IgD-negative memory B cell (primary cell): ENCODE data around the gene PON3. TPM values are rescaled to one million over a fixed set of nuclear protein-coding genes. Genes with fewer than 3 reads are reported as not detected.

ENCODE experiments used
- H3K27ac Mint-ChIP-seq, 3 donors: one replicate each; pipeline ENCODE4 v1.8.0; 2020 to 2022; ENCODE audit warnings: mild to moderate bottlenecking in 3 of 3, mixed read lengths in 3 of 3, moderate library complexity in 1 of 3
- H3K27me3 Mint-ChIP-seq: one replicate; pipeline ENCODE4 v1.8.0; 2021; ENCODE audit warnings: mixed read lengths
- H3K36me3 Mint-ChIP-seq: one replicate; pipeline ENCODE4 v1.8.0; 2020; ENCODE audit warnings: mild to moderate bottlenecking, mixed read lengths
- H3K4me1 Mint-ChIP-seq, 3 donors: one replicate each; pipeline ENCODE4 v1.8.0; 2020 to 2022; ENCODE audit warnings: mixed read lengths in 3 of 3, mild to moderate bottlenecking in 1 of 3
- H3K4me3 Mint-ChIP-seq, 4 donors: one replicate each; pipeline ENCODE4 v1.8.0; 2020 to 2022; ENCODE audit warnings: mild to moderate bottlenecking in 4 of 4, mixed read lengths in 4 of 4, moderate library complexity in 3 of 4
- H3K9me3 Mint-ChIP-seq, 3 donors: one replicate each; pipeline ENCODE4 v1.8.0; 2020 to 2021; ENCODE audit warnings: mixed read lengths in 3 of 3, mild to moderate bottlenecking in 1 of 3
- polyA plus RNA-seq: library from polyadenylated mRNA; unstranded; fragments of 300-500 nt; fragmentation: Illumina TruSeq; gene quantifications from one replicate; pipeline ENCODE4 v1.2.3, GENCODE V29; 2021

The PON3 gene
- polyA plus RNA-seq, 1 donor from 2014 or later, result not detected

- Mint-ChIP-seq H3K36me3 (peaks cover 1% of the 10 kb centered on the region), H3K4me1 (peaks cover 6 to 8% (median 7%) of the 10 kb centered on the region in 3 donors), H3K27ac (no peak overlapping the region), H3K4me3 (no peak overlapping the region), H3K9me3 (no peaks in the 10 kb centered on the region), H3K27me3 (no peaks in the 10 kb centered on the region)
These were observed 61.1 kb downstream of the PON3 start for GRCh38 chr7:95335093-95335492.

- no peak overlapping the region for H3K4me3 Mint-ChIP-seq
- H3K4me1 Mint-ChIP-seq, result peaks cover 6 to 10% (median 7%) of the 10 kb centered on the region in 3 donors
- H3K27me3 Mint-ChIP-seq, result no peaks in the 10 kb centered on the region
- no peaks in the 10 kb centered on the region for H3K9me3 Mint-ChIP-seq
- peaks cover 1% of the 10 kb centered on the region for H3K36me3 Mint-ChIP-seq
- no peak overlapping the region for H3K27ac Mint-ChIP-seq
These were observed 61.7 kb downstream of the PON3 start for GRCh38 chr7:95334447-95334846.

- peak overlapping the region in 3 of 4 donors; percentile 51 to 76 (median 66) for H3K4me3 Mint-ChIP-seq
- H3K9me3 Mint-ChIP-seq, result no peaks in the 10 kb centered on the region
- H3K27ac Mint-ChIP-seq, result no peak overlapping the region
These were observed 65.2 kb downstream of the PON3 start for GRCh38 chr7:95330961-95331337.

GRCh38 chr7:95330204-95330960, 65.8 kb downstream of the PON3 start:
- Mint-ChIP-seq H3K4me1 (peaks cover 6 to 10% (median 7%) of the 10 kb centered on the region in 3 donors), H3K27ac (no peak overlapping the region), H3K4me3 (peak overlapping the region in 3 of 4 donors; percentile 51 to 76 (median 66)), H3K36me3 (peaks cover 1% of the 10 kb centered on the region), H3K9me3 (no peaks in the 10 kb centered on the region), H3K27me3 (no peaks in the 10 kb centered on the region)

More at GRCh38 chr7:95330961-95331337, 65.2 kb downstream of the PON3 start:
- H3K4me1 Mint-ChIP-seq, result peaks cover 6 to 10% (median 7%) of the 10 kb centered on the region in 3 donors
- H3K27me3 Mint-ChIP-seq, result no peaks in the 10 kb centered on the region
- H3K36me3 Mint-ChIP-seq, result peaks cover 1% of the 10 kb centered on the region

- Mint-ChIP-seq H3K4me3 (no peak overlapping the region), H3K36me3 (peaks cover 1% of the 10 kb centered on the region), H3K27ac (no peak overlapping the region), H3K4me1 (peaks cover 6 to 10% (median 7%) of the 10 kb centered on the region in 3 donors), H3K27me3 (no peaks in the 10 kb centered on the region), H3K9me3 (no peaks in the 10 kb centered on the region)
These were observed 68.8 kb downstream of the PON3 start for GRCh38 chr7:95327356-95327755.

- H3K27me3 Mint-ChIP-seq, result no peaks in the 10 kb centered on the region
- no peak within 1 kb of the TSS for H3K27ac Mint-ChIP-seq
- H3K36me3 Mint-ChIP-seq, result no peaks in the 10 kb centered on the region
- H3K4me3 Mint-ChIP-seq, result no peak within 1 kb of the TSS
- H3K9me3 Mint-ChIP-seq, result no peaks in the 10 kb centered on the region
- peaks cover 0 to 1% (median 0%) of the 10 kb centered on the region in 3 donors for H3K4me1 Mint-ChIP-seq
These were observed 71.7 kb downstream of the PON3 start, which contains the start of gene PON1 for GRCh38 chr7:95324431-95324830. Gene PON1, minus strand, starts transcription at chr7:95324532. Its CDS starts 57 bp downstream, at chr7:95324475.

GRCh38 chr7:95323410-95324129, 72.6 kb downstream of the PON3 start:
- Mint-ChIP-seq H3K27ac (no peak overlapping the region), H3K27me3 (no peaks in the 10 kb centered on the region), H3K9me3 (no peaks in the 10 kb centered on the region), H3K36me3 (no peaks in the 10 kb centered on the region), H3K4me3 (no peak overlapping the region), H3K4me1 (peaks cover 0 to 2% (median 0%) of the 10 kb centered on the region in 3 donors)

GRCh38 chr7:95322854-95323253, 73.3 kb downstream of the PON3 start:
- Mint-ChIP-seq H3K9me3 (no peaks in the 10 kb centered on the region), H3K27ac (no peak overlapping the region), H3K4me1 (peaks cover 0 to 2% (median 0%) of the 10 kb centered on the region in 3 donors), H3K36me3 (no peaks in the 10 kb centered on the region), H3K27me3 (no peaks in the 10 kb centered on the region), H3K4me3 (no peak overlapping the region)

GRCh38 chr7:95322396-95322795, 73.8 kb downstream of the PON3 start:
- no peaks in the 10 kb centered on the region for H3K36me3 Mint-ChIP-seq
- no peaks in the 10 kb centered on the region for H3K9me3 Mint-ChIP-seq
- no peak overlapping the region for H3K4me3 Mint-ChIP-seq
- H3K4me1 Mint-ChIP-seq, result peaks cover 0 to 2% (median 0%) of the 10 kb centered on the region in 3 donors
- no peak overlapping the region for H3K27ac Mint-ChIP-seq
- H3K27me3 Mint-ChIP-seq, result no peaks in the 10 kb centered on the region

- Mint-ChIP-seq H3K9me3 (no peaks in the 10 kb centered on the region), H3K4me1 (peaks cover 0 to 2% (median 0%) of the 10 kb centered on the region in 3 donors), H3K27me3 (no peaks in the 10 kb centered on the region), H3K27ac (no peak overlapping the region), H3K36me3 (no peaks in the 10 kb centered on the region), H3K4me3 (no peak overlapping the region)
These were observed 74.5 kb downstream of the PON3 start for GRCh38 chr7:95321720-95322119.

- no peak overlapping the region for H3K4me3 Mint-ChIP-seq
- no peaks in the 10 kb centered on the region for H3K36me3 Mint-ChIP-seq
- no peaks in the 10 kb centered on the region for H3K27me3 Mint-ChIP-seq
- no peak overlapping the region for H3K27ac Mint-ChIP-seq
- peaks cover 0 to 2% (median 0%) of the 10 kb centered on the region in 3 donors for H3K4me1 Mint-ChIP-seq
- no peaks in the 10 kb centered on the region for H3K9me3 Mint-ChIP-seq
These were observed 75.5 kb downstream of the PON3 start for GRCh38 chr7:95320651-95321050.

GRCh38 chr7:95319570-95319969, 76.6 kb downstream of the PON3 start:
- Mint-ChIP-seq H3K36me3 (no peaks in the 10 kb centered on the region), H3K27ac (no peak overlapping the region), H3K4me1 (peaks cover 0 to 2% (median 0%) of the 10 kb centered on the region in 3 donors)

GRCh38 chr7:95318501-95319100, 77.6 kb downstream of the PON3 start:
- Mint-ChIP-seq H3K27ac (no peak overlapping the region), H3K4me3 (peak overlapping the region in 1 of 4 donors; percentile 23), H3K36me3 (no peaks in the 10 kb centered on the region), H3K27me3 (no peaks in the 10 kb centered on the region), H3K9me3 (peaks cover 0 to 2% (median 0%) of the 10 kb centered on the region in 3 donors), H3K4me1 (peaks cover 0 to 4% (median 1%) of the 10 kb centered on the region in 3 donors)

More at GRCh38 chr7:95319570-95319969, 76.6 kb downstream of the PON3 start:
- H3K27me3 Mint-ChIP-seq, result no peaks in the 10 kb centered on the region
- H3K4me3 Mint-ChIP-seq, result no peak overlapping the region
- H3K9me3 Mint-ChIP-seq, result no peaks in the 10 kb centered on the region

GRCh38 chr7:95317966-95318365, 78.2 kb downstream of the PON3 start:
- H3K27me3 Mint-ChIP-seq, result no peaks in the 10 kb centered on the region
- peaks cover 0 to 2% (median 0%) of the 10 kb centered on the region in 3 donors for H3K9me3 Mint-ChIP-seq
- peaks cover 0 to 4% (median 1%) of the 10 kb centered on the region in 3 donors for H3K4me1 Mint-ChIP-seq
- no peak overlapping the region for H3K4me3 Mint-ChIP-seq
- H3K27ac Mint-ChIP-seq, result no peak overlapping the region
- no peaks in the 10 kb centered on the region for H3K36me3 Mint-ChIP-seq

GRCh38 chr7:95317546-95317945, 78.6 kb downstream of the PON3 start:
- Mint-ChIP-seq H3K27ac (no peak overlapping the region), H3K36me3 (no peaks in the 10 kb centered on the region), H3K4me1 (peaks cover 0 to 4% (median 1%) of the 10 kb centered on the region in 3 donors), H3K4me3 (no peak overlapping the region), H3K27me3 (no peaks in the 10 kb centered on the region), H3K9me3 (peaks cover 0 to 2% (median 2%) of the 10 kb centered on the region in 3 donors)
